SH-SY5Y (cell line): ENCODE data around the gene SERP2.

Experiments
- GATA2 ChIP-seq: IDR thresholded peaks from 2 replicates; pipeline ENCODE4 v1.6.1; 2011; ENCODE audit warnings: mild to moderate bottlenecking, low read depth, low read length
- GATA3 ChIP-seq: IDR thresholded peaks from 2 replicates; pipeline ENCODE4 v1.6.1; 2011; ENCODE audit warnings: low read depth, mild to moderate bottlenecking, low read length, moderate library complexity

DNA sequence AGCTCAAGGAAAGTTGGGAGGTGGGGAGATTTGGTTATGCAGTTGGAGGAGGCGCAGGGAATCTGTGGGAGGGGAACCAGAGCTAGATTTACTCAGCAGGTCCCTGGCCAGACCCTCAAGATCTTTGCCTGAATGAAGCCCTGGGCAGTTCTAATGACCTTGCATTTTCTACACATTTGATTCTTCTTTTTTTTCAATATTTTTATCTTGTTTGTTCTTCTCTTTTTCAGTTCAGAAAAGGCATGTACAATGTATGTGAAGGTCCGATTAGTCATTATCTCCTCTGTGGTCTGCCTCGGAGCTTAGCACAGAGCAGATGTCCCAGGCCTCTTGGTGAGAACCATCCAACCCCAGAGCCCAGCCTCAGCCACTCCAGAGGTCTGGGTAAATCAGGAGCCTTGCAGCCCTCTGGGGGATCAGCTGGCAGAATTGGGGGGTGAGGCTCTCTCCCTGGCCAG lies 24.2 kb downstream of the SERP2 start:
- no peak for TF ChIP-seq GATA3
- no peak for TF ChIP-seq GATA2
